Measurements from ENCODE around the gene NLRP2B. TPM values are rescaled to one million over a fixed set of nuclear protein-coding genes. Genes with fewer than 3 reads are reported as not detected.

NLRP2B gene
- polyA plus RNA-seq, 1 donor (not counting 4 experiments of a cell fraction or from before 2014, with no cell fraction given) = not detected

- Histone ChIP-seq H3K9me3 (ENCODE audit: control insufficient read depth, low read depth, low read length) (no peaks in the 10 kb centered on the region), H3K4me2 (ENCODE audit: control insufficient read depth, extremely low read depth, insufficient read depth, low read depth, low read length) (no peak overlapping the region), H3K9me1 (ENCODE audit: control insufficient read depth, extremely low read depth, insufficient read depth, low read length) (no peaks in the 10 kb centered on the region), H3K36me3 (ENCODE audit: control insufficient read depth in 2 of 2, extremely low read depth in 1 of 2, insufficient read depth in 2 of 2, low read length in 2 of 2) (no peaks in the 10 kb centered on the region), H4K20me1 (ENCODE audit: control insufficient read depth, extremely low read depth, insufficient read depth, low read length) (no peaks in the 10 kb centered on the region), H3K4me3 (ENCODE audit: control insufficient read depth in 2 of 3, extremely low read depth in 1 of 3, insufficient read depth in 2 of 3, low read depth in 1 of 3, low read length in 3 of 3) (no peak overlapping the region), H3K4me1 (ENCODE audit: control insufficient read depth, extremely low read depth, insufficient read depth, low read length) (no peaks in the 10 kb centered on the region), H2AFZ (ENCODE audit: control insufficient read depth, low read length) (no peak overlapping the region), H3K9ac (ENCODE audit: control insufficient read depth, extremely low read depth, insufficient read depth, low read length) (no peak overlapping the region), H3K79me2 (ENCODE audit: control insufficient read depth, insufficient read depth, low read length) (no peaks in the 10 kb centered on the region), H3K27ac (ENCODE audit: control insufficient read depth, insufficient read depth, low read length) (no peak overlapping the region), H3K27me3 (ENCODE audit: control insufficient read depth, extremely low read depth, insufficient read depth, low read length) (no peaks in the 10 kb centered on the region)
- dilution Hi-C loops (cut with MboI; ENCODE audit: extremely low pct_ligation_motif_present, low sequenced_read_pairs) = no loop called here
- TF ChIP-seq CTCF (optimal IDR thresholded peaks at IDR 0.05 in 1 of 3, IDR thresholded peaks at IDR 0.05 in 1 of 3, conservative IDR thresholded peaks at IDR 0.05 in 1 of 3; ENCODE audit: extremely low read depth in 1 of 3, insufficient read depth in 2 of 3, low read length in 3 of 3) = no peak
- no peak for TF ChIP-seq EZH2 (IDR thresholded peaks at IDR 0.05; ENCODE audit: low read length)
- DNase-seq (ENCODE audit: low read depth, low spot score) (no peak), FAIRE-seq (no peak)
These were observed 28.7 kb downstream of the NLRP2B start for GRCh38 chrX:57651169-57651919.

DNA sequence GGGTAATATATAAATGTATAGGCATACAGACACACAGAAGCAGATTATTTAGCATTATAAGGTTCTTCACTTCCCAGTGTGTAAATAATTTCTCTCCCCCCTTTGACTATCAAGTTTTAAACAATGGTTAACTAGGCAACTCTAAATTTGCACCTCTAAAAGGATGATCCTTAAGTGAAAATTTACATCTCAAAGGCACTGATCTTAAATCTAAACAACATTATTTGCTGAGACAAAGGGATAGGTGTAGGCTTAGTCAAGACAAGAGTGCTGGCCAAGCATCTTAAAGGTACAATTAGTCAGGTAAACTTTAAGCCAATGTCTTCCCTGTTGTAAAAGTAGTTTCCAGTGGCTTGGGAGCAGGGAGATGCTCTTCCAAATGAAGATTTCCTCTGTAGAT is 33.0 kb downstream of the NLRP2B start:
- H3K4me1 ChIP-seq (ENCODE audit: control insufficient read depth, extremely low read depth, insufficient read depth, low read length) = no peaks in the 10 kb centered on the region
- dilution Hi-C loops (cut with MboI; ENCODE audit: extremely low pct_ligation_motif_present, low sequenced_read_pairs) = no loop called here
- H3K4me3 ChIP-seq (ENCODE audit: control insufficient read depth in 2 of 3, extremely low read depth in 1 of 3, insufficient read depth in 2 of 3, low read depth in 1 of 3, low read length in 3 of 3) = no peak overlapping the region
- DNase-seq (ENCODE audit: low read depth, low spot score) (no peak), FAIRE-seq (no peak)
- no peak overlapping the region for H3K27ac ChIP-seq (ENCODE audit: control insufficient read depth, insufficient read depth, low read length)
- no peak overlapping the region for H3K4me2 ChIP-seq (ENCODE audit: control insufficient read depth, extremely low read depth, insufficient read depth, low read depth, low read length)
- no peaks in the 10 kb centered on the region for H3K9me3 ChIP-seq (ENCODE audit: control insufficient read depth, low read depth, low read length)
- H3K9ac ChIP-seq (ENCODE audit: control insufficient read depth, extremely low read depth, insufficient read depth, low read length) = no peak overlapping the region
- no peaks in the 10 kb centered on the region for H3K36me3 ChIP-seq (ENCODE audit: control insufficient read depth in 2 of 2, extremely low read depth in 1 of 2, insufficient read depth in 2 of 2, low read length in 2 of 2)
- H4K20me1 ChIP-seq (ENCODE audit: control insufficient read depth, extremely low read depth, insufficient read depth, low read length) = no peaks in the 10 kb centered on the region
- H3K27me3 ChIP-seq (ENCODE audit: control insufficient read depth, extremely low read depth, insufficient read depth, low read length) = no peaks in the 10 kb centered on the region
- no peaks in the 10 kb centered on the region for H3K9me1 ChIP-seq (ENCODE audit: control insufficient read depth, extremely low read depth, insufficient read depth, low read length)
- no peak overlapping the region for H2AFZ ChIP-seq (ENCODE audit: control insufficient read depth, low read length)
- no peaks in the 10 kb centered on the region for H3K79me2 ChIP-seq (ENCODE audit: control insufficient read depth, insufficient read depth, low read length)
- TF ChIP-seq CTCF (optimal IDR thresholded peaks at IDR 0.05 in 1 of 3, IDR thresholded peaks at IDR 0.05 in 1 of 3, conservative IDR thresholded peaks at IDR 0.05 in 1 of 3; ENCODE audit: extremely low read depth in 1 of 3, insufficient read depth in 2 of 3, low read length in 3 of 3) = no peak
- no peak for TF ChIP-seq EZH2 (IDR thresholded peaks at IDR 0.05; ENCODE audit: low read length)
